Gastrocnemius medialis (tissue), 4 donors: Measurements from ENCODE around the gene QRFPR. TPM values are rescaled to one million over a fixed set of nuclear protein-coding genes. Genes with fewer than 3 reads are reported as not detected.

Experiments
- ATAC-seq, 2 donors: fragments of 150-250 bp; one replicate each; pipeline ENCODE4 v1.9.1; 2016
- DNase-seq, 2 donors: peaks; one replicate each; pipeline ENCODE4 v3.0.0-alpha.2; 2019
- H3K27ac ChIP-seq, 4 donors: fragments of 200-600 bp; sonication (generic); 1 replicate in 1 of 4; 2 replicates in 3 of 4; pipeline ENCODE4 v1.5.1; 2016 to 2018; ENCODE audit warnings: mild to moderate bottlenecking in 2 of 4, moderate library complexity in 1 of 4
- H3K27me3 ChIP-seq, 3 donors: fragments of 200-600 bp; sonication (generic) in 2 of 3; 1 replicate in 1 of 3; 2 replicates in 2 of 3; pipeline versions ENCODE4 v1.5.1 to v1.6.0; 2016 to 2019; ENCODE audit warnings: mild to moderate bottlenecking in 1 of 3, moderate library complexity in 1 of 3
- H3K36me3 ChIP-seq, 2 donors: fragments of 200-600 bp; sonication (generic) in 1 of 2; one replicate each; pipeline ENCODE4 v1.5.1; 2017 to 2018
- H3K4me1 ChIP-seq, 2 donors: fragments of 200-600 bp; sonication (generic) in 1 of 2; one replicate each; pipeline ENCODE4 v1.5.1; 2016 to 2017; ENCODE audit warnings: mild to moderate bottlenecking in 2 of 2
- H3K4me3 ChIP-seq, 4 donors: fragments of 200-600 bp; sonication (generic) in 3 of 4; 1 replicate in 1 of 4; 2 replicates in 3 of 4; pipeline ENCODE4 v1.5.1; 2016 to 2019; ENCODE audit warnings: mild to moderate bottlenecking in 2 of 4
- H3K9me3 ChIP-seq, 3 donors: fragments of 200-600 bp; sonication (generic) in 2 of 3; 1 replicate in 1 of 3; 2 replicates in 2 of 3; pipeline ENCODE4 v1.5.1; 2016 to 2019
- POLR2A ChIP-seq, 2 donors: fragments of 450-650 bp; IDR thresholded peaks; one replicate each; pipeline ENCODE4 v1.6.1; 2017; ENCODE audit warnings: antibody characterized with exemption in 2 of 2, mild to moderate bottlenecking in 2 of 2, moderate library complexity in 2 of 2
- in situ Hi-C, 4 donors: fragments of 200-750 bp; cut with MboI; loops; one replicate each; pipeline versions ENCODE4 v1.15.0 to v1.8.0; 2017; ENCODE audit warnings: low sequenced_read_pairs in 4 of 4
- intact Hi-C: fragments of 100-400 bp; cut with DNase I; formaldehyde crosslinking; loops from one replicate; pipeline ENCODE4 v1.15.1; 2023; ENCODE audit warnings: low total_unique reads
- total RNA-seq, 4 donors: library from RNA; depleted of rRNA; stranded (reverse); fragments of >200 nt; gene quantifications; one replicate each; pipeline versions ENCODE4 v1.1.0 to v1.2.3, GENCODE V29; 2016
- TF ChIP-seq, protein P1 (sequence below), 5 experiments: fragments of 450-650 bp in 3 of 5; fragments of 200-600 bp in 2 of 5; sonication (generic) in 2 of 5; IDR thresholded peaks in 4 of 5; conservative IDR thresholded peaks in 1 of 5; 1 replicate in 4 of 5; 2 replicates in 1 of 5; pipeline ENCODE4 v1.5.1; 2016 to 2019; ENCODE audit warnings: antibody characterized with exemption in 5 of 5, mild to moderate bottlenecking in 3 of 5, moderate library complexity in 3 of 5

The QRFPR gene
- total RNA-seq, 4 donors from 2014 or later: not detected

GRCh38 chr4:121400632-121401031 lies 19.8 kb upstream of the QRFPR start:
- Histone ChIP-seq H3K4me1 (no peaks in the 10 kb centered on the region), H3K36me3 (no peaks in the 10 kb centered on the region), H3K27me3 (no peaks in the 10 kb centered on the region), H3K4me3 (no peak overlapping the region), H3K27ac (no peak overlapping the region), H3K9me3 (no peaks in the 10 kb centered on the region)
- intact Hi-C loops: no loop called here
- in situ Hi-C loops: no loop called here
- ATAC-seq (no peak), DNase-seq (no peak)
- TF ChIP-seq, protein P1, sequence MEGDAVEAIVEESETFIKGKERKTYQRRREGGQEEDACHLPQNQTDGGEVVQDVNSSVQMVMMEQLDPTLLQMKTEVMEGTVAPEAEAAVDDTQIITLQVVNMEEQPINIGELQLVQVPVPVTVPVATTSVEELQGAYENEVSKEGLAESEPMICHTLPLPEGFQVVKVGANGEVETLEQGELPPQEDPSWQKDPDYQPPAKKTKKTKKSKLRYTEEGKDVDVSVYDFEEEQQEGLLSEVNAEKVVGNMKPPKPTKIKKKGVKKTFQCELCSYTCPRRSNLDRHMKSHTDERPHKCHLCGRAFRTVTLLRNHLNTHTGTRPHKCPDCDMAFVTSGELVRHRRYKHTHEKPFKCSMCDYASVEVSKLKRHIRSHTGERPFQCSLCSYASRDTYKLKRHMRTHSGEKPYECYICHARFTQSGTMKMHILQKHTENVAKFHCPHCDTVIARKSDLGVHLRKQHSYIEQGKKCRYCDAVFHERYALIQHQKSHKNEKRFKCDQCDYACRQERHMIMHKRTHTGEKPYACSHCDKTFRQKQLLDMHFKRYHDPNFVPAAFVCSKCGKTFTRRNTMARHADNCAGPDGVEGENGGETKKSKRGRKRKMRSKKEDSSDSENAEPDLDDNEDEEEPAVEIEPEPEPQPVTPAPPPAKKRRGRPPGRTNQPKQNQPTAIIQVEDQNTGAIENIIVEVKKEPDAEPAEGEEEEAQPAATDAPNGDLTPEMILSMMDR (IDR thresholded peaks at IDR 0.05 in 4 of 5, conservative IDR thresholded peaks at IDR 0.05 in 1 of 5): no peak
- TF ChIP-seq POLR2A (IDR thresholded peaks at IDR 0.05): no peak

GRCh38 chr4:121397941-121398601 lies 17.3 kb upstream of the QRFPR start:
- ATAC-seq: no peak
- no peak overlapping the region for H3K27ac ChIP-seq
- H3K4me1 ChIP-seq: no peaks in the 10 kb centered on the region
- H3K36me3 ChIP-seq: no peaks in the 10 kb centered on the region
- no peak for DNase-seq
- intact Hi-C loops: no loop called here
- no peak overlapping the region for H3K4me3 ChIP-seq
- H3K27me3 ChIP-seq: no peaks in the 10 kb centered on the region
- in situ Hi-C loops: no loop called here
- no peaks in the 10 kb centered on the region for H3K9me3 ChIP-seq
- no peak for TF ChIP-seq POLR2A (IDR thresholded peaks at IDR 0.05)
- TF ChIP-seq, protein P1 (IDR thresholded peaks at IDR 0.05 in 4 of 5, conservative IDR thresholded peaks at IDR 0.05 in 1 of 5): no peak

DNA sequence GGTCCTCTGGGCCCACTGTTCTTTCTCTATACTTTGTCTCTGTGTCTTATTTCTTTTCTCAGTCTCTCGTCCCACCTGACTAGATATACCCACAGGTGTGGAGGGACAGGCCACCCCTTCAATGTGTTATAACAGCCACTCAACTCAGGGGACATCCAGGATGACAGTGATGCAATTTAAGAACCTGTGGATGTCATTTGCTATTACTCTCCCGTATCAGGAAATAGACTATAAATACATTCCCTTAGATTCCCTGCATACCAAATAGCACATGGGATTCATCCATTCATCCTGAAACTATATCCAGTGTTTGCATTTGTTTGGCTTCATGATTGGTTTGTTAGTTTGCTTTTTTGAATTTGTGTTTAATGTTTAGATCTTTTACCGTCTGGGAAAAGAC lies 16.6 kb upstream of the QRFPR start:
- H3K27ac ChIP-seq: no peak overlapping the region
- H3K27me3 ChIP-seq: no peaks in the 10 kb centered on the region
- intact Hi-C loops (no loop called here), in situ Hi-C loops (no loop called here)
- TF ChIP-seq, protein P1 (IDR thresholded peaks at IDR 0.05 in 4 of 5, conservative IDR thresholded peaks at IDR 0.05 in 1 of 5): no peak
- no peak for TF ChIP-seq POLR2A (IDR thresholded peaks at IDR 0.05)
- DNase-seq (no peak), ATAC-seq (no peak)
- H3K36me3 ChIP-seq: no peaks in the 10 kb centered on the region
- H3K4me3 ChIP-seq: no peak overlapping the region
- H3K4me1 ChIP-seq: no peaks in the 10 kb centered on the region
- H3K9me3 ChIP-seq: no peaks in the 10 kb centered on the region

- intact Hi-C loops: no loop called here
- ATAC-seq: no peak
- no peak overlapping the region for H3K4me3 ChIP-seq
These were observed 11.7 kb upstream of the QRFPR start for GRCh38 chr4:121392426-121393086.

More at GRCh38 chr4:121392426-121393086, 11.7 kb upstream of the QRFPR start:
- Histone ChIP-seq H3K9me3 (no peaks in the 10 kb centered on the region), H3K27me3 (no peaks in the 10 kb centered on the region), H3K36me3 (no peaks in the 10 kb centered on the region), H3K4me1 (no peaks in the 10 kb centered on the region), H3K27ac (no peak overlapping the region)
- in situ Hi-C loops: no loop called here
- DNase-seq: no peak
- TF ChIP-seq, protein P1 (IDR thresholded peaks at IDR 0.05 in 4 of 5, conservative IDR thresholded peaks at IDR 0.05 in 1 of 5): no peak
- no peak for TF ChIP-seq POLR2A (IDR thresholded peaks at IDR 0.05)
